ENCODE measurements around the gene CCL20. TPM values are rescaled to one million over a fixed set of nuclear protein-coding genes. Genes with fewer than 3 reads are reported as not detected.

CCL20 gene
- polyA plus RNA-seq, 1 of the 3 experiments (the other 2 are of a cell fraction), result 0.12 TPM

GRCh38 chr2:227817850-227818674 is 4.4 kb downstream of the CCL20 start (continued):
- peak; percentile 89 for TF ChIP-seq ZBTB33 (IDR thresholded peaks at IDR 0.05; ENCODE audit: borderline replicate concordance, low read depth)
- TF ChIP-seq NFIC (IDR thresholded peaks at IDR 0.05; ENCODE audit: borderline replicate concordance), result peak; percentile 99
- peak; percentile 24; the same call in 1 of the 2 replicates for TF ChIP-seq YY1 (IDR thresholded peaks at IDR 0.05; ENCODE audit: low read depth)
- TF ChIP-seq IRF3 (IDR thresholded peaks at IDR 0.05; ENCODE audit: low read depth, low read length), result no peak
- peak; percentile 93 for TF ChIP-seq TCF12 (IDR thresholded peaks at IDR 0.05)
- TF ChIP-seq CHD2 (IDR thresholded peaks at IDR 0.05; ENCODE audit: low read length, partially characterized antibody), result no peak
- TF ChIP-seq MEF2A (IDR thresholded peaks at IDR 0.05; ENCODE audit: borderline replicate concordance, low read depth), result peak; percentile 52; the same call in 1 of the 2 replicates
- TF ChIP-seq USF2 (IDR thresholded peaks at IDR 0.05; ENCODE audit: borderline replicate concordance, low read depth, low read length), result no peak
- no peak for TF ChIP-seq RFX5 (IDR thresholded peaks at IDR 0.05; ENCODE audit: low read length)
- no peak for TF ChIP-seq EZH2phosphoT487 (IDR thresholded peaks at IDR 0.05; ENCODE audit: borderline replicate concordance, low read depth)

GRCh38 chr2:227818675-227819397 is 5.2 kb downstream of the CCL20 start:
- peaks cover 0 to 16% of the 10 kb centered on the region in 2 experiments; a peak in 2 of 4 replicates for H3K4me1 ChIP-seq (ENCODE audit: control insufficient read depth in 1 of 2, insufficient read depth in 2 of 2, low read depth in 1 of 2, low read length in 1 of 2)
- CTCF ChIA-PET, result interaction anchor here (0.6 kb wide), 1 partner anchor 1936 kb away, joined by 3 read pairs; no protein-coding TSS in a partner anchor
- peak overlapping the region; percentile 44; the same call in 1 of the 2 replicates for H2AFZ ChIP-seq (ENCODE audit: low read depth)
- H3K27me3 ChIP-seq (ENCODE audit: insufficient read depth), result no peaks in the 10 kb centered on the region
- no peaks in the 10 kb centered on the region for H3K9me3 ChIP-seq
- no peaks in the 10 kb centered on the region for H3K36me3 ChIP-seq (replicated peaks in 1 of 2; ENCODE audit: control insufficient read depth in 1 of 2, insufficient read depth in 2 of 2, low read length in 1 of 2)
- H3F3A ChIP-seq (replicated peaks; ENCODE audit: insufficient read depth), result peaks cover 24% of the 10 kb centered on the region
- H4K20me1 ChIP-seq (ENCODE audit: insufficient read depth), result no peaks in the 10 kb centered on the region
- H3K79me2 ChIP-seq (ENCODE audit: insufficient read depth), result peaks cover 4% of the 10 kb centered on the region; the same call in 1 of the 2 replicates
- POLR2A ChIA-PET, result no interaction called here
- no peaks in the 10 kb centered on the region for H3K9me2 ChIP-seq
- 16% methylated on average over 9 of the region's 9 CpGs for WGBS (ENCODE audit: low lambda C conversion rate)
- no peak for DNase-seq
- peak overlapping the region in 1 of 2 experiments; percentile 92; a peak in 2 of 4 replicates for H3K27ac ChIP-seq (ENCODE audit: low read depth in 2 of 2, low read length in 1 of 2)
- H3K4me3 ChIP-seq (ENCODE audit: low read depth in 2 of 2, low read length in 1 of 2), result no peak overlapping the region
- H3K9ac ChIP-seq, result peak overlapping the region; percentile 33
- peak overlapping the region; percentile 79 for H3K4me2 ChIP-seq
- TF ChIP-seq MAX (IDR thresholded peaks at IDR 0.05; ENCODE audit: low read depth) (no peak), EZH2phosphoT487 (IDR thresholded peaks at IDR 0.05; ENCODE audit: borderline replicate concordance, low read depth) (no peak), RAD21 (IDR thresholded peaks at IDR 0.05; ENCODE audit: low read length) (no peak), GATA2 (CRISPR knock-in tag; IDR thresholded peaks at IDR 0.05) (no peak), SIN3A (IDR thresholded peaks at IDR 0.05; ENCODE audit: borderline replicate concordance, low read depth, low read length) (no peak), CHD2 (IDR thresholded peaks at IDR 0.05; ENCODE audit: low read length, partially characterized antibody) (no peak), RCOR1 (IDR thresholded peaks at IDR 0.05; ENCODE audit: low read length) (no peak), SMC3 (IDR thresholded peaks at IDR 0.05; ENCODE audit: low read depth, low read length) (no peak), IRF3 (IDR thresholded peaks at IDR 0.05; ENCODE audit: low read depth, low read length) (no peak), CTCF (IDR thresholded peaks at IDR 0.05) (no peak), PBX3 (IDR thresholded peaks at IDR 0.05) (no peak)

All from SK-N-SH (cell line).